Renal pelvis (tissue), 4 donors: ENCODE results near the gene SMARCA4. TPM values are rescaled to one million over a fixed set of nuclear protein-coding genes. Genes with fewer than 3 reads are reported as not detected.

Experiments
- DNase-seq: peaks from one replicate; pipeline ENCODE4 v3.0.0-alpha.2; 2013
- polyA plus RNA-seq, 3 donors: library from polyadenylated mRNA; unstranded; fragments of 120-200 nt; gene quantifications; one replicate each; pipeline ENCODE4 v1.2.1, GENCODE V29; 2013; ENCODE audit not compliant: insufficient read length in 3 of 3

Gene SMARCA4
- polyA plus RNA-seq, 3 donors, result 164 to 189 (median 168) TPM

- DNase-seq, result no peak
These were observed 70.7 kb downstream of the SMARCA4 start for GRCh38 chr19:11031421-11032070.

GRCh38 chr19:11033251-11033650 is 72.4 kb downstream of the SMARCA4 start:
- DNase-seq, result no peak

- DNase-seq, result no peak
These were observed 72.9 kb downstream of the SMARCA4 start for GRCh38 chr19:11033763-11034162.

GRCh38 chr19:11034449-11035213 is 73.8 kb downstream of the SMARCA4 start:
- DNase-seq, result no peak

- peak; percentile 73 for DNase-seq
These were observed 74.9 kb downstream of the SMARCA4 start for GRCh38 chr19:11035441-11036377.

GRCh38 chr19:11038511-11038910 is 77.7 kb downstream of the SMARCA4 start:
- DNase-seq, result no peak

- DNase-seq, result no peak
These were observed 80.4 kb downstream of the SMARCA4 start for GRCh38 chr19:11041194-11041593.

- DNase-seq, result no peak
These were observed 81.3 kb downstream of the SMARCA4 start for GRCh38 chr19:11041966-11042627.

- no peak for DNase-seq
These were observed 83.6 kb downstream of the SMARCA4 start for GRCh38 chr19:11044431-11044830.

GRCh38 chr19:11045536-11045935 is 84.7 kb downstream of the SMARCA4 start:
- DNase-seq, result no peak

- no peak for DNase-seq
These were observed 86.0 kb downstream of the SMARCA4 start for GRCh38 chr19:11046605-11047354.

- no peak for DNase-seq
These were observed 87.0 kb downstream of the SMARCA4 start for GRCh38 chr19:11047866-11048265.

- no peak for DNase-seq
These were observed 89.7 kb downstream of the SMARCA4 start for GRCh38 chr19:11050323-11051114.

- no peak for DNase-seq
These were observed 93.0 kb downstream of the SMARCA4 start for GRCh38 chr19:11053817-11054195.

- DNase-seq, result no peak
These were observed 93.4 kb downstream of the SMARCA4 start for GRCh38 chr19:11054200-11054599.

- no peak for DNase-seq
These were observed 93.8 kb downstream of the SMARCA4 start for GRCh38 chr19:11054628-11055027.

GRCh38 chr19:11058246-11059030 is 97.6 kb downstream of the SMARCA4 start:
- DNase-seq, result no peak

- DNase-seq, result no peak
These were observed 98.9 kb downstream of the SMARCA4 start for GRCh38 chr19:11059511-11060358.
